GM21723 (cell line): ENCODE data around the gene COL5A1.
"Not testable (repeated sequence)": the region's sequence is repeated elsewhere in the genome, so short reads cannot be mapped to it uniquely, and the experiment has no call there.

ENCODE experiments used
- ATAC-seq: cut with Tn5 transposase; IDR thresholded peaks from one replicate; pipeline ENCODE4 v1.9.1; 2021; ENCODE audit warnings: mild to moderate bottlenecking, moderate library complexity; ENCODE audit not compliant: unreplicated experiment

COL5A1 gene

DNA sequence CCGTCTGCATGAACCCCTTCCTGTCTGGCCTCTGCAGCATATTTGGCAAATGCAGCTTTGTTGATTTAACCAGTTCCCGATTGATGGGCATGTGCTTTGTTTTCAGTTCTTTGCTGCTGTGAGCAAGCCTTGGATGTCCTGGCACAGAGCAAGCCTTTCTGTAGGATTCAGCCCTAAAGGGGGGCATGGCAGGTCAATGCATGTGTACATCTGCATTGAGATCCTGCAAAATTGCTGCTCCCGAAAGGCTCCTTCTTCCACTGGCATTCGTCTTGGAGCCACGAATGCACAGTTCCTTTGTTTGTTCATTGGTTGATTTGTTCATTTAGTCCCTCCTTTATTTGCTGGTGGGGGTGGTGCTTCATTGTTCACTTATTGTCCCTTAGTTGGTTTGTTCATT is 34.8 kb downstream of the COL5A1 start:
- no peak for ATAC-seq

DNA sequence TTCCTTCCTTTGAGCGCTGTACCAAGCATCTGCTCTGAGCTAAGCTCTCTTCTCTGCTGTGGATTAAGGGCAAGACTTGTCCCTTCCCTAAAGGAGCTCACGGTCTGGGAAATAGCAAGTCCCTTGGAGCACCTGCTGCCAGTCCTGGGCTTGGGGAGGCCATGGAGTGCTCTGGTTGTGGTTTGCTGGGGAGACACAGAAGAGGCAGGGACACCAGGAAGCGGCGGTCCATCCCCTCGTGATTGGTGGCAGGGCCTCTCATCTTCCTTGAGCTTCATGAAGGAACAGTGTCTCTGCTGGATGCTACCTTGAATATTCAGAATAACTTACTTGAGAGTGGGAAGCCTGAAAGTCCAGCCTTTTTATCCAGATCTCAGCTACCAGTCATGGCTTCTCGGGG is 35.3 kb downstream of the COL5A1 start:
- ATAC-seq = no peak

DNA sequence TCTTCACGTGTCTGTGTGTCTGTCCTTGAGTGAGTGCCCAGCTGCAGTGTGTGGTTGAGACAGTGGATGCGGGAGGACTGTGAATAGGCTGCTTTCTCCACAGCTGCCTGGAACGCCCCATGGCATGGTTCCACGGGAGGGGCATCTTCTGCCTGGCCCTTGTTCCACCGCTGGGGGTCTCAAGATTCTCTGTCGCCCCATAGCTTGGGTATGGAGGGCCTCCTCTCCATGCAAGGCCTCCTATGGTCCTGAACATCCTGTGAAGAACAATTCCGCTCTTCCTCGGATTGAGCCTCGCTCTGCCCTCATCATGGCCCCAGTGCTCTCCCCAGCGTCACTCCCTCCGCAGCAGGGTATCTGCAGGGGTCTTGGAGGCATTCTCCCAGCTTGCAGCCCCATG is 36.1 kb downstream of the COL5A1 start:
- no peak for ATAC-seq

- ATAC-seq = no peak
Observed at GRCh38 chr9:134678206-134678605, 36.6 kb downstream of the COL5A1 start.

- ATAC-seq = no peak
Observed at GRCh38 chr9:134678666-134679443, 37.3 kb downstream of the COL5A1 start.

DNA sequence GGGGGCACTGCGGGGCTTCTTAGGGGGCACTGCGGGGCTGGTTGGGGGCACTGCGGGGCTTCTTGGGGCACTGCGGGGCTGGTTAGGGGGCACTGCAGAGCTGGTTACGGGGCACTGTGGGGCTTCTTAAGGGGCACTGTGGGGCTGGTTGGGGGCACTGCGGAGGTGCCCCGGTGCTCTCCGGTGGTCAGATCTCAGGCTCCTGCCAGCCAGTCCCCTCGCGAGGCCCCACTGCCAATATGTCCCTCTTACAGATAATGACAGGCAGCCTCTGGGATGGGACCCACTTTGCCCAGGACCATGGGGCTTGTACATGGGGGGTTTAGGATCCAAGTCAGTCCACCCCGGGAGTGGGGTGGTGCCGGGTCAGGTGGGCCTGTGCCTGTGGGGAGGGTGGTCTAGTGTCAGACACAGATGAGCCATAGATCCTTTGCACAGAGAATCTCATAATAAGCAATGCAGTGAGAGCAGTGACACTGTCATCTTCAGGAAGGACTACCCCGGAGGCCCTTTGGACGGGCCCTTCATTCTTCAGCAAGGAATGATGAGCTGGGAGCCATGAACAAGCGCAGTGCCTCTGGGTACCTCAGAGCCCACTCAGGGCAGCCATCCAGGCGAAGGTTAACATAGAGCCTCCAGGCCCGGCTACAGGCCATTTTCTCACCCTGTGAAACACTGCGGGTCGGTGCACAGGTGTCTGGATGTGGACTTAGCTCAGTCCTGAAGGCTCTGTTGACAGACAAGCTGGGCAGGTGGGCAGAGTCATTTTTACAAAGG is 38.2 kb downstream of the COL5A1 start:
- ATAC-seq = no peak

- no peak for ATAC-seq
Observed at GRCh38 chr9:134680393-134681060, 38.9 kb downstream of the COL5A1 start.

GRCh38 chr9:134681061-134681661 is 39.6 kb downstream of the COL5A1 start:
- no peak for ATAC-seq

- ATAC-seq = no peak
Observed at GRCh38 chr9:134682026-134682425, 40.4 kb downstream of the COL5A1 start.

GRCh38 chr9:134682651-134683364 is 41.2 kb downstream of the COL5A1 start:
- no peak for ATAC-seq

GRCh38 chr9:134683714-134684374 is 42.2 kb downstream of the COL5A1 start:
- no peak for ATAC-seq

DNA sequence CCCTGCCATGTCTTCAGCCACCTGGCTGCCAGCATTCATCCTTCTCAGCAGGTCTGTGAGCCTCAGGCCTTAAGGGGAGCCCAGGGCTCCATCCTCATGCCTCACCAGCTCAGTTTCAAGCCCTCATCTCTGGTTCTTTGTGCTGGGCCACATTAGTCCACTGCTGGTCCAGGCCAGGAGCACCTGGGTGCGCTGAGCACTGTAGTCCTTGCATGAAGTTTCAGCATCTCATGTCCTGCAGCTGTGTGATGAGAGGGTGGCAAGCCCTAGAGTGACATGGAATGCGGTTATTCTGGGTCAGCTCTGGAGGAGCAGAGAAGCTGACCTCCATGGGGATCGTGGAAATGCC is 42.7 kb downstream of the COL5A1 start:
- no peak for ATAC-seq

DNA sequence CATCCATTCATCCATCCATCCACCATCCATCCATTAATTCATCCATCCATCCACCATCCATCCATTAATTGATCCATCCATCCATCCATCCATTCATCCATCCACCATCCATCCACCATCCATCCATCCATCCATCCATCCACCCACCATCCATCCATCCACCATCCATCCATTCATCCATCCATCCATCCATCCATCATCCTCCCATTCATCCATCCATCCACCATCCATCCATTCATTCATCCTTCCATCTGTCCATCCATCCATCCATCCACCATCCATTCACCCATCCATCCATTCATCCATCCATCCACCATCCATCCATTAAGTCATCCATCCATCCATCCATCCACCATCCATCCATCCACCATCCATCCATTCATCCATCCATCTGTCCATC is 43.3 kb downstream of the COL5A1 start:
- ATAC-seq = not testable (repeated sequence)

GRCh38 chr9:134685784-134686183 is 44.2 kb downstream of the COL5A1 start:
- no peak for ATAC-seq

DNA sequence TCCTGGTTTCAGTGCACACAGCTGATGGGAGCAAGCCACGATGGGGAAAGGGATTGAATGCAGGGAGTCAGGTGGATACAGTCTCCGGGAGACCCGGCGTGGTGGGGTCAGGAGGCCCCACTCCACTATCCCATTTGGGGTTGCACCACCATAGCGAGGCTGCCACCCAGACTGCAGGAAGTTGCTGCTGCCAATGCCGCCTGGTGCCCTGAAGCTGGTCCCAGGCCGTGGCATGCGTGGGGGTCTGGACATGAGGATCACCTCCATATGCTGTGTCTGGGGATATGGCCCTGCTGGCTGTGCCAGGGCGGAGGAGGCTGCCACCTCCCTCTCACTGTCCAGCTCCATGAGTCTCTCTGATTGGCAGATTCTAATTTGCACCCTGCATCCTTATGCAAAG is 45.3 kb downstream of the COL5A1 start:
- ATAC-seq = no peak

DNA sequence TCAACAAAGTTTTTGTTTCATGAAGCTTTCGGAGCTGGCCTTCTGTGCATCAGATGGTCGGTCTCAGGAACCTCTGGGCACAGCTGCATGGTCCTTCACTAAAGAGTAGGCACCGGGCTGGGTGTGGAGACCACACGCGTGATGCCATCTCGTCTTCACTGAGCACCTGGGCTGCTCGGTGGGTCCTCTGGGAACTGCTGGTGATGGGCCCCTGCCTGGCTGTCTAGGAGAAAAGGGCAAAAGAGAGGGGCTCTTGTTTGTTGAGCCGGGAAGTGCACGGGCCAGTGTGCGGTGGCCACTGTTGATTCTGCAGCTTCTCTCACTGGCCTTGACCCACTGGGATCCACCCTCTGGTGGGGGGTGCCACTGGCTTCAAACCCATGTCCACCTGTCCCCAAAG is 46.0 kb downstream of the COL5A1 start:
- no peak for ATAC-seq

DNA sequence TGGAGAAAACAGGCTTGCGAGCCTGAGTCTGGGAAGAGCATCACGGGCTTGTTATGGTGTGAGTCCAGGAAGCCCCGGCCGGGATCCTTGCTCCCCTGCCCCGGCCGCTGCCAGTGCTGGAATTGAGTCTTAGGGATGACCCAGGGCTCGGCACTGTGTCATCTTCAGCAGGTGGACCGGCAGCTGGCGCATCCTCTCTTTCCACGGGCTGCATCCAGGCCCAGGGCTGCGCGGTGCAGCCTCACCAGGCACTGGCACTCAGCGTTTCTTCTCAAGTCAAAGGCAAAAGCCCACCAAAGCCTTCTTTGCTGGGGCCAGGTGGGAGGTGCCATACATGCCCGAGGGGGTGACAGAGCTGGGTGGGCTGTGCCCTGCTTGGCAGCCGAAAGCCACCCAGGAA is 46.6 kb downstream of the COL5A1 start:
- ATAC-seq = no peak

DNA sequence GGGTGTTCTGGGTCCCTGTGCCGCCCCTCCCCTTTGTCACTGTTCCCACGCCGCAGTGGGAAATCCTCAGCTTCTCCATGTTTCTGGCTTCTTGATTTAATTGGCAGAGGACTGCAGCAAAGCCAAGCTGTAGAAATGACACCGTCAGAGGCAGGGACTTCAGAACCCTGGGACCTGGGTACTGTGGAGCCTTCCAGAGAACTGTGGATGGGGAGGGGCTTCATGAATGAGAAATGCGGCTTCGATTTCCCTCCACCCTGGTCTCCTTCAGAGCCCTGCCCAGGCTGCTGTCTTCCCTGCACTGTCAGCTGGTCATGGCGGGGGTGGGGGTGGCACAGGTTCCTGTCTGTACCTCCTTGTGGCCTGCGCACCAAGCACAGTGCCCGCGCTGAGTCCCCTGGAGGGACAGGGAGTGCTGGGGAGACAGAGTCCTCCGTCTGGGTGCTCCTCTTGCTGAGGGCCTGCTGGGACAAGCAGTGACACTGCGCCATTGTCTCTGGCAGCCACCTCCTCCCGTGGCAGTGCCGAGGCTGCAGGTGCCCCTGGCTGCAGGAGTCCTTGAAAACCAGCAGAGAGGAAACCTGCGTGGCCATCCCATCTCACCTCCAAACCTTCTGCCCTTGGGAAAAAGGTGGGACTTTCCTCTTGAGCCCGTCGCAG is 47.2 kb downstream of the COL5A1 start:
- ATAC-seq = no peak

GRCh38 chr9:134689321-134690181 is 47.9 kb downstream of the COL5A1 start:
- no peak for ATAC-seq
